GM10266 (cell line): Measurements from ENCODE around the gene GOLT1A.

ENCODE experiments used
- DNase-seq: peaks from one replicate; pipeline ENCODE4 v3.0.0; 2012; ENCODE audit errors: extremely low spot score
- CTCF ChIP-seq: IDR thresholded peaks from 2 replicates; pipeline ENCODE4 v1.5.1; 2012; ENCODE audit warnings: mild to moderate bottlenecking, low read depth; ENCODE audit not compliant: control insufficient read depth, insufficient read depth; ENCODE audit errors: missing control alignments

Gene GOLT1A

GRCh38 chr1:204223129-204223860 lies 9.5 kb upstream of the GOLT1A start:
- TF ChIP-seq CTCF = no peak
- no peak for DNase-seq

DNA sequence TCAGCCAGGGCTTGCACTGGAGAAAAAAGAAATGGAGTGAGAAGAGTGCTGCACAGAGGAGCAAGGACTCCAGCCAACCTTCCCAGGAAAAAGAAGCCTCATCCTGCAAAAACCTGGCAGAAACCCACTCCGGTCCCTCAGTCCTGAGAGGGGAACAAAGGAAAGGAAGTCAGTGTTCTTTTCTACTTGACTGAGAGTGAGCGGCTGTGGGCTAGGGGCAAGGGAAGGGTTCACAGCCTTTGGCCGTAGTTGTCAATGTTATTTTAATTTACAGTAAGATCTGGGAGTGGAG lies 8.9 kb upstream of the GOLT1A start:
- TF ChIP-seq CTCF = no peak
- no peak for DNase-seq

DNA sequence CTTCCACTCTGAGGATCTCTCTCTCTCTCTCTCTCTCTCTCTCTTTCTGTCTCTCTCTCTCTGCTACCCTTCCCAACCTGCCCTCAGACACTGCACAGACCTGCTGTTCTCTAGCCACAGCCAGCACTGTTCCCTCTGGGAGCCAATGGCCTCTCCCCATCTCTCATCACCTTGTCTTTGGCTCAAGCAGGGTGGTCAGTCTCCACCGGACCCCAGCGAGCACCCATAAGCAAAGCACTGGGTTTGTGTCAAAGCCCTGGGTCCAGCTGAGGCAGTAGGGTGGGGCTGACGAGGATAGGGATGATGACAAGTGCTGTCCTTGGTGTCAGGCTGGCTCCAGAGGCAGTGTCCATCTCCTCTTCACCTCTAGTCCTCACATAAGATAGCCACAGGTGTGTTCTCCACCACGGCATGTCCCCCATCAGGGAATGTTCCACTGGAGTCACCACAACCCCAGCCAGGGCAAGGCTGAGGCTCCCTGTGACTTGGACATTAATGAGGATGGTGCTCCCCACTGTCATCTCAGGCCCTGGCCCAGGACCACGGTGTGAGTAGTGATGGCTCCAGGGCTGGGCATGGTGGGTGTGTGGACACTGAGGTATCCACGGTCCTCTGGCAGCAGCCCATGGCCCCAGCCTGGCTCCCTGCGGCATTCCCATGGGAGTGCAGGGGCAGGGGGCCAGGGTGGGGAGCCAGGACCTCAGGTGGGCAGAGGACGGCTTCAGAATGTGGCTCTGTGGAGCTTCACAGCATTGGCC lies 8.4 kb upstream of the GOLT1A start:
- no peak for DNase-seq
- no peak for TF ChIP-seq CTCF

- TF ChIP-seq CTCF = no peak
- no peak for DNase-seq
Measured at GRCh38 chr1:204221271-204221670, 7.5 kb upstream of the GOLT1A start.

- no peak for DNase-seq
- no peak for TF ChIP-seq CTCF
Measured at GRCh38 chr1:204219971-204220616, 6.3 kb upstream of the GOLT1A start.

DNA sequence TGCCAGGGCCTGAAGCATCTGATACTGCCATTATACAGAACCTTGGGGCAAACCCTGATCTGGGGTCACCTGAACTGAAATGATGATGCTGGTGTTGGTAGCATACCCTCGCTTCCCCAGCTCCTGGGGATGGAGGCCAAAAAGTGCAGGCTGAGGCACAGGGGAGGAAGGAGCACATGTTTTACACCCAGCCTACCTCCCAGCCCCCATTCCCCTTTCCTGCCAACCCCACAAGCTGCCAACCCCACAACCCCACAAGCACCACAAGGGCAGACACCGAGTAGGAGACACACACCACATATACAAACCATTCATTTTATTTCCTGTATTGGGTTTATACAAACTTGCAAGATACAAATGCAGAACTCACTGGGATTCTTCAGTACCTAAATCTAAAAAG lies 4.8 kb upstream of the GOLT1A start:
- DNase-seq = no peak
- TF ChIP-seq CTCF = no peak

GRCh38 chr1:204217648-204218000 lies 3.8 kb upstream of the GOLT1A start:
- no peak for DNase-seq
- no peak for TF ChIP-seq CTCF
